T-helper 17 cell (primary cell): ENCODE data around the gene ADORA2A. TPM values are rescaled to one million over a fixed set of nuclear protein-coding genes. Genes with fewer than 3 reads are reported as not detected.

Experiments used
- ATAC-seq: fragments of 150-1000 bp; cut with Tn5 transposase; 2 replicates; pipeline ENCODE4 v1.10.0; 2021; ENCODE audit warnings: mild to moderate bottlenecking, moderate library complexity
- DNase-seq, 3 donors: peaks; one replicate each; pipeline versions ENCODE4 v3.0.0 to v3.0.0-alpha.2; 2020 to 2021
- H3K9me3 ChIP-seq: one replicate; pipeline ENCODE4 v1.7.0; 2013; ENCODE audit warnings: low read length, mild to moderate bottlenecking; ENCODE audit not compliant: control insufficient read depth, poor library complexity, severe bottlenecking
- H3K27ac Mint-ChIP-seq: one replicate; pipeline ENCODE4 v1.8.0; 2022; ENCODE audit warnings: mild to moderate bottlenecking, moderate library complexity, mixed read lengths
- H3K27me3 Mint-ChIP-seq: one replicate; pipeline ENCODE4 v1.8.0; 2022; ENCODE audit warnings: mixed read lengths
- H3K36me3 Mint-ChIP-seq: one replicate; pipeline ENCODE4 v1.8.0; 2022; ENCODE audit warnings: low read depth, mixed read lengths
- H3K4me1 Mint-ChIP-seq: one replicate; pipeline ENCODE4 v1.8.0; 2022; ENCODE audit warnings: mild to moderate bottlenecking, mixed read lengths
- H3K4me3 Mint-ChIP-seq: one replicate; pipeline ENCODE4 v1.8.0; 2022; ENCODE audit warnings: mild to moderate bottlenecking, moderate library complexity, mixed read lengths
- total RNA-seq, 4 donors: library from RNA in 2 of 4; stranded (reverse) in 2 of 4; gene quantifications; one replicate each; pipeline ENCODE4 v1.2.3 and lab custom pipeline; 2022 to 2026

ADORA2A gene
- total RNA-seq, 2 donors from 2014 or later = 20.4 to 22.0 TPM

DNA sequence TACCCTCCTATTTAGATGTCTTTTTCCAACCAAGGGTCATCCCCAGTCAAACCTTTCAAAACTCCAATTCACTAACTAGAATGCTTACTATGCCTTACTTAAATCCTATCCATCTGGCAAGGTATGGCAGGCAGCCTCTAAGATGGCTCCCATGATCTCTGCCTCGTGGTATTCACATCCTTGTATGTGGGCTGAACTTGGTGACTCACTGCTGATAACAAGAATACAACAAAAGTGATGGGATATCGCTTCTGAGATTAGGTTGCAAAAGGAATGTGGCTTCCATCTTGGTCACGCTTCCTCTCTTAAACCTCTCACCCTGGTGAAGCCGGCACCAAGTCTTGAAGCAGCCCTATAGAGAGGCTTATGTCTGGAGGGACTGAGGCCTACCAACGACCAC is 38.2 kb downstream of the ADORA2A start:
- H3K4me3 Mint-ChIP-seq = no peak overlapping the region
- H3K9me3 ChIP-seq = no peaks in the 10 kb centered on the region
- DNase-seq (no peak), ATAC-seq (no peak)
- H3K4me1 Mint-ChIP-seq = peaks cover 2% of the 10 kb centered on the region
- no peak overlapping the region for H3K27ac Mint-ChIP-seq
- no peaks in the 10 kb centered on the region for H3K36me3 Mint-ChIP-seq
- H3K27me3 Mint-ChIP-seq = no peaks in the 10 kb centered on the region

DNA sequence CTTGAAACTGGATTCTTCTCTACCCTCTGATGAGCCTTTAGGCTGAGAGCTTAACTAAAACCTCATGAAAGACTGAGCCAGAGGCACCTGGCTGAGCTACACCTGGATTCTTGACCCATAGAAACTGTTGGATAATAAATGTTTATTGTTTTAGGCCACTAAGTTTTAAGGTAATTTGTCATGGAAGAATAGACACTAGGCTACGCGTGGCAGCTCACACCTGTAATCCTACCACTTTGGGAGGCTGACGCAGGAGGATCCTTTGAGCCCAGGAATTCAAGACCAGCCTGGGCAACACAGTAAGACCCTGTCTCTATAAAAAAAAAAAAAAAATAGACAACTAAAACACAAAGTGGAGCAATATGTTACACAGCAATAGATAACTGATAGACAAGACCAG is 38.6 kb downstream of the ADORA2A start:
- Mint-ChIP-seq H3K4me1 (peaks cover 2% of the 10 kb centered on the region), H3K36me3 (no peaks in the 10 kb centered on the region), H3K4me3 (no peak overlapping the region), H3K27me3 (no peaks in the 10 kb centered on the region), H3K27ac (no peak overlapping the region)
- no peaks in the 10 kb centered on the region for H3K9me3 ChIP-seq
- ATAC-seq (no peak), DNase-seq (no peak)

DNA sequence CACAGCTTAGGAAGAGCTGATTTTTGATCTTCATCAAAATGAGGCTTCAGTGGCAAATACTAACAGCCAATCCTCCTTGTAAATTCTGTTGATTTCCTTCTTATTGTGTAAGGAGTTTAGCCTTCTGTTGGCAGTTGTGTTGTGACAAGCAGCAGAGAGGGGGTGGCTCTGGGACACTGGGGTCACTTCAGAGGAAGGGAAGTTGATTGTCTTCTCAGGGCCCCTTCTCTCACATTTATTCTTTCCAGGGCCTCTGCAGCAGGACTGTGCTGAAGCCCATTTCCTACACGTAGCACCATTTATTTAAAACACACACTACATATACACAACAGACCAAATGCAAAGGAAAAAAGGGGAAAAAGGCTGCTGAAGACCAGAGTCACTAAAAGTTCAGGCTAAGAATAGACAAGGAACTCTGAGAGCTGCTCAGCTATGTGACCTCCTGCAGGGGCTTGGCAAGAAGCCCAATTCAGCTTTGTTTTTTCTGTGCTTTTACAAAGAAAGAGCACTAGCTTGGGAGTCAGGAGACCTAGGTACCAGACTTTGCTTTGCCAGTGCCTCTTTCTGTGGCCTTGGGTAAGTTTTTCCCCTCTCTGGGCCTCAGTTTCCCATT is 39.4 kb downstream of the ADORA2A start:
- Mint-ChIP-seq H3K27me3 (no peaks in the 10 kb centered on the region), H3K27ac (no peak overlapping the region), H3K36me3 (no peaks in the 10 kb centered on the region), H3K4me1 (peaks cover 2% of the 10 kb centered on the region), H3K4me3 (no peak overlapping the region)
- no peaks in the 10 kb centered on the region for H3K9me3 ChIP-seq
- DNase-seq (no peak), ATAC-seq (no peak)

- Mint-ChIP-seq H3K36me3 (no peaks in the 10 kb centered on the region), H3K4me3 (no peak overlapping the region), H3K27me3 (no peaks in the 10 kb centered on the region), H3K4me1 (peaks cover 2% of the 10 kb centered on the region), H3K27ac (no peak overlapping the region)
- ATAC-seq = no peak
- DNase-seq = no peak
- no peaks in the 10 kb centered on the region for H3K9me3 ChIP-seq
Observed at GRCh38 chr22:24467340-24467739, 39.9 kb downstream of the ADORA2A start.

DNA sequence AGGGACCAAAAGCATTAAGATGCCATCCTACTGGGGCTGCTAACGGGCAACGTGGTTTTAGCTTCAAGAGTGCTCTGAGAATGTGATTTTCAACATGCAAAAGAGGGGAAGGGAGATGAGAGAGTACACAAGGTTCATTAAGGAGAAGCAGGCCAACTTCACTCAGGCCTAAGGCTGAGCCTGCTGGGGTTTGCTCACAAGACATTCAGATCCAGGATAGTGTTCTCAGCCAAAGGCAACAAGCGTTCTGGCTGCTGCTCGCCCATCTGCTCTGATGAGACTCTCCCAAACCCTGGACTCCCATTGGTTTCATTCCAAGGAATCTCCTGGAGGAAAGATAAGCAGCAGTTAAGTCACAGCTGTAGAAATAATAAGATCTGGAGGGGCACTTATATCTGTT is 44.2 kb downstream of the ADORA2A start:
- H3K27me3 Mint-ChIP-seq = no peaks in the 10 kb centered on the region
- no peak overlapping the region for H3K27ac Mint-ChIP-seq
- H3K36me3 Mint-ChIP-seq = no peaks in the 10 kb centered on the region
- no peak overlapping the region for H3K4me3 Mint-ChIP-seq
- no peaks in the 10 kb centered on the region for H3K9me3 ChIP-seq
- ATAC-seq (no peak), DNase-seq (no peak)
- H3K4me1 Mint-ChIP-seq = peaks cover 2% of the 10 kb centered on the region

DNA sequence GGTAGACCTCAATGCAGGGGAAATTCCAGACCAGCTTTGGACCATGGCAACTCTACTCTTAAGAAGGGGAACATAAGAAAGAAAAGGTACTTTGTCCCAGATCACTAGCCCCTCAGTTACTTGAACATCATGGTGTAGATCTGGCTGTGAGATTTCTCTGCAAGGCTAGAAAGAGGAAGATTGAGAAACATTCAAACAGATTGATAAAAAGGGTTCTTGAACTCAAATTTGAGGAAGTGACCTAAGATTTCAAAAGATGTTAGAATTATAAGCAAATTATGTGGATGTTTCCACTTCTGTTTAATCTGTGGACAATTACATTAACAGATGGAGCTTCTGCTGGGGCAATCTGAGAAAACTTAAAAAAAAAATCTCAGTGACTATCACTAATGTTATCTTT is 45.9 kb downstream of the ADORA2A start:
- Mint-ChIP-seq H3K36me3 (no peaks in the 10 kb centered on the region), H3K4me1 (peaks cover 2% of the 10 kb centered on the region), H3K27ac (no peak overlapping the region), H3K4me3 (no peak overlapping the region), H3K27me3 (no peaks in the 10 kb centered on the region)
- H3K9me3 ChIP-seq = no peaks in the 10 kb centered on the region
- ATAC-seq (no peak), DNase-seq (no peak)

- H3K9me3 ChIP-seq = no peaks in the 10 kb centered on the region
- Mint-ChIP-seq H3K36me3 (peaks cover 7% of the 10 kb centered on the region), H3K27ac (no peak overlapping the region), H3K4me1 (peaks cover 5% of the 10 kb centered on the region), H3K27me3 (peaks cover 4% of the 10 kb centered on the region), H3K4me3 (no peak overlapping the region)
- ATAC-seq = no peak
- no peak for DNase-seq
Observed at GRCh38 chr22:24474221-24474620, 46.8 kb downstream of the ADORA2A start.

- Mint-ChIP-seq H3K4me3 (no peak overlapping the region), H3K36me3 (peaks cover 7% of the 10 kb centered on the region), H3K27ac (no peak overlapping the region), H3K27me3 (peaks cover 4% of the 10 kb centered on the region), H3K4me1 (peaks cover 5% of the 10 kb centered on the region)
- ATAC-seq = no peak
- DNase-seq = no peak
- H3K9me3 ChIP-seq = no peaks in the 10 kb centered on the region
Observed at GRCh38 chr22:24474649-24475255, 47.4 kb downstream of the ADORA2A start.

DNA sequence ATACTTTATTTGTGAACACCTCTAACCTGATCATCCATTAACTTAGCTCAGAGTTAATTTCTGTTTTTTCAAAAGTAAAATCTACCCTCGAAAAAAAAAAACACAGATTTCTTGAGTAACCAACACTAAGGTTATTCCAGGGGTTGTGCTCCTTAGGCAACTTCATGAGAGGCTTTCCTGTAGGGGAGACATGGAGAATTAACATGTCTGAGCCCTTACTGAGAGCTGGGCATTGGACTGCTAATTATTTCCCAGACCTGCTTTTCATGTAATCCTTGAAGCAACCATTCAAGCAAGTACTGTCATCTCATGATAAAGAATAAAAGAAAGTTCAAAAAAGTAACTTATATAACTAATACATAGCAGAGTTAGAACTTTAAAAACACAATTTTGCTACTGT is 54.2 kb downstream of the ADORA2A start:
- no peak for DNase-seq
- H3K9me3 ChIP-seq = no peaks in the 10 kb centered on the region
- Mint-ChIP-seq H3K4me3 (no peak overlapping the region), H3K27ac (no peak overlapping the region), H3K36me3 (peaks cover 7% of the 10 kb centered on the region), H3K27me3 (peaks cover 10% of the 10 kb centered on the region), H3K4me1 (peaks cover 11% of the 10 kb centered on the region)
- ATAC-seq = no peak

DNA sequence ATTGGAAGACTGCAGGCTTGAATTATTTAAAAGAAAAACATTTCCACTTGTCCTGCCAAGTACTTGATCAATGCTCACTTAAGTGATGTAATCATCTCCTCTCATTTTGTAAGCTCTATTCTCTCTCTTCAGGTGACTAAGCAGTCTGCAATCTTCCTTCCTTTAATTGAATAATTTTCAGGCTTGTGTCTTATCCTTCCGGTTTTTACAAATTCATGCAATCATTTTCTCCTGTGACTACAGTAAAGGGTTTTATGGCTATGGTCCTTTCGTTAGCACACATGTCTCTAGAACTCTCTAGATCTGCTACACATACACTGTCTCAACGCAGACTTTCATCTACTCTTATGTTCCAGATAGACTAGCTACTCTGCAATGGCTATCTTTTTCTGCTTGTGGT is 55.2 kb downstream of the ADORA2A start:
- Mint-ChIP-seq H3K4me3 (no peak overlapping the region), H3K27me3 (peaks cover 10% of the 10 kb centered on the region), H3K4me1 (peaks cover 15% of the 10 kb centered on the region), H3K36me3 (peaks cover 7% of the 10 kb centered on the region), H3K27ac (no peak overlapping the region)
- H3K9me3 ChIP-seq = no peaks in the 10 kb centered on the region
- DNase-seq (no peak), ATAC-seq (no peak)

- H3K4me3 Mint-ChIP-seq = no peak overlapping the region
- peaks cover 15% of the 10 kb centered on the region for H3K4me1 Mint-ChIP-seq
- H3K9me3 ChIP-seq = no peaks in the 10 kb centered on the region
- H3K27me3 Mint-ChIP-seq = peaks cover 10% of the 10 kb centered on the region
- no peak for DNase-seq
- ATAC-seq = no peak
- peaks cover 7% of the 10 kb centered on the region for H3K36me3 Mint-ChIP-seq
- H3K27ac Mint-ChIP-seq = no peak overlapping the region
Observed at GRCh38 chr22:24482998-24483397, 55.6 kb downstream of the ADORA2A start.

- Mint-ChIP-seq H3K27me3 (peaks cover 5% of the 10 kb centered on the region), H3K4me3 (peak overlapping the region; percentile 55), H3K36me3 (peaks cover under 1% of the 10 kb centered on the region), H3K4me1 (peaks cover 13% of the 10 kb centered on the region), H3K27ac (peak overlapping the region; percentile 47)
- H3K9me3 ChIP-seq = no peaks in the 10 kb centered on the region
- DNase-seq (no peak), ATAC-seq (no peak)
Observed at GRCh38 chr22:24483976-24484545, 56.7 kb downstream of the ADORA2A start.

GRCh38 chr22:24485170-24485569 is 57.8 kb downstream of the ADORA2A start:
- Mint-ChIP-seq H3K36me3 (no peaks in the 10 kb centered on the region), H3K4me1 (peaks cover 13% of the 10 kb centered on the region), H3K27me3 (peaks cover 12% of the 10 kb centered on the region), H3K27ac (no peak overlapping the region), H3K4me3 (no peak overlapping the region)
- no peaks in the 10 kb centered on the region for H3K9me3 ChIP-seq
- DNase-seq (no peak), ATAC-seq (no peak)

- H3K27ac Mint-ChIP-seq = no peak overlapping the region
- H3K4me1 Mint-ChIP-seq = peaks cover 13% of the 10 kb centered on the region
- ATAC-seq (no peak), DNase-seq (no peak)
- H3K9me3 ChIP-seq = no peaks in the 10 kb centered on the region
- H3K4me3 Mint-ChIP-seq = no peak overlapping the region
- H3K36me3 Mint-ChIP-seq = no peaks in the 10 kb centered on the region
- H3K27me3 Mint-ChIP-seq = peaks cover 12% of the 10 kb centered on the region
Observed at GRCh38 chr22:24485608-24486007, 58.2 kb downstream of the ADORA2A start.
